ENCODE results near the gene CAMKK1.

The CAMKK1 gene

DNA sequence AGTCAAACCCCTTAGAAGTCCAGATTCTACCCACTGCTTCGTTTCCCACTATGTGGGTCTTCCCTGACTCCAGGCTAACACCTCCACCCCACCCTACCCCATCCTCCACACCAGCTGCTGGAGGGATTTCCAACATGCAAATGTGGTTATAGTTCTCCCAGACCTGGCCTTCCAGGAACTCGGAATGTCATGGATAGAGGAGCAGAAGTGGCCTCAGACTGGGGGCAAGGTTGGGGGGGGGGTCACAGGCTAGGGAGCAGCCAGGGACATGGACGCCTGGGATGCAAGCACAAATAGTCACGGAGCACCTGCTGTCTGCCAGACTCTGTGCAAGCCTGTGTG lies 2.0 kb downstream of the CAMKK1 start:
- Histone ChIP-seq H3K4me2 (no peak overlapping the region), H3K4me3 (IDR thresholded peaks at IDR 0.05; ENCODE audit: insufficient read depth, low read depth, low read length) (no peak overlapping the region), H3K9ac (no peak overlapping the region)

DNA sequence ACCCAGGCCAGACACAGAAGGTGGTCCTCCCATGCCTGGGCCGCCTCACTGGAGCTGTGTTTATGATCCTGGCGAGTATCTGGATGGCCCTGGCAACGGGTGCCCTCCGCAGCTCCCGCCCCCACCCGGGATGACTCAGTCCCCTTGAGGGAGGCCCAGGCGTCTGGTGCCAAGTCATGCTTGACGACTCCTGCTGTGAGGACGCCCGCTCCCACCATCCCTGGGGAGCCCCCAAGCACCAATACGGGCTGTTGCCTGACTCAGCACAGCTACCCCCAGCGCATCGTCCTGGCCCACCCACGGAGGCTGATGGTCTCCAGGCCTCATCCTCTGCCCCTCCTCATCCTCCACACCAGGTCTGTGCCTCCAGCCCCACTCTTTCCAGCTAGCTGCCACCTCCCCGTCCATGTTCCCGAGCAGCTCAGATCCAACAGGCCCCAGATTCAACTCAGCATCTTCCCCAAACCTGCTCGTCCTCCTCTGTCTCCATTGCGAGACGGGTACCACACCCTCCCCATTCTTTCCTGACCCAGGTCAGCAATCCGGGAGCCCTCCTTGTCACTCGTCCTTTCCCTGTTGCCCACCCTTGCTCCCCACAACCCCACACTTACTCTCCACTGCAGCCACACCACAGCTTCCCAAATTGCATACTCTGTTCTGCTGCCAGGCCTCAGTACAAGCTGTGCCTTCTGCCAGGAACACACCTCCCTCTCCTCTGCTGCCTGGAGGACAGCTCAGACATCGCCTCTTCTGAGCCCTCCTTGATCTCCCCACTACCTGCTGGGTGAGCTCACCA lies 2.6 kb downstream of the CAMKK1 start:
- Histone ChIP-seq H3K4me1 (ENCODE audit: low read depth, poor library complexity, severe bottlenecking) (peaks cover 4% of the 10 kb centered on the region), H3K27me3 (ENCODE audit: insufficient read depth, low read depth) (no peaks in the 10 kb centered on the region), H3K36me3 (ENCODE audit: insufficient read depth) (no peaks in the 10 kb centered on the region), H3K27ac (no peak overlapping the region), H3K4me2 (no peak overlapping the region), H3K4me3 (IDR thresholded peaks at IDR 0.05; ENCODE audit: insufficient read depth, low read depth, low read length) (no peak overlapping the region), H3K9ac (no peak overlapping the region), H2AFZ (ENCODE audit: low read depth) (no peak overlapping the region), H3K79me2 (ENCODE audit: insufficient read depth, low read depth) (no peaks in the 10 kb centered on the region), H4K20me1 (ENCODE audit: insufficient read depth) (no peaks in the 10 kb centered on the region)
- TF ChIP-seq, protein P1, sequence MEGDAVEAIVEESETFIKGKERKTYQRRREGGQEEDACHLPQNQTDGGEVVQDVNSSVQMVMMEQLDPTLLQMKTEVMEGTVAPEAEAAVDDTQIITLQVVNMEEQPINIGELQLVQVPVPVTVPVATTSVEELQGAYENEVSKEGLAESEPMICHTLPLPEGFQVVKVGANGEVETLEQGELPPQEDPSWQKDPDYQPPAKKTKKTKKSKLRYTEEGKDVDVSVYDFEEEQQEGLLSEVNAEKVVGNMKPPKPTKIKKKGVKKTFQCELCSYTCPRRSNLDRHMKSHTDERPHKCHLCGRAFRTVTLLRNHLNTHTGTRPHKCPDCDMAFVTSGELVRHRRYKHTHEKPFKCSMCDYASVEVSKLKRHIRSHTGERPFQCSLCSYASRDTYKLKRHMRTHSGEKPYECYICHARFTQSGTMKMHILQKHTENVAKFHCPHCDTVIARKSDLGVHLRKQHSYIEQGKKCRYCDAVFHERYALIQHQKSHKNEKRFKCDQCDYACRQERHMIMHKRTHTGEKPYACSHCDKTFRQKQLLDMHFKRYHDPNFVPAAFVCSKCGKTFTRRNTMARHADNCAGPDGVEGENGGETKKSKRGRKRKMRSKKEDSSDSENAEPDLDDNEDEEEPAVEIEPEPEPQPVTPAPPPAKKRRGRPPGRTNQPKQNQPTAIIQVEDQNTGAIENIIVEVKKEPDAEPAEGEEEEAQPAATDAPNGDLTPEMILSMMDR (conservative IDR thresholded peaks at IDR 0.05; ENCODE audit: low read depth, low read length): no peak

More for the DNA sequence above, 2.0 kb downstream of the CAMKK1 start:
- Histone ChIP-seq H3K27ac (no peak overlapping the region), H4K20me1 (ENCODE audit: insufficient read depth) (no peaks in the 10 kb centered on the region), H3K36me3 (ENCODE audit: insufficient read depth) (no peaks in the 10 kb centered on the region), H3K4me1 (ENCODE audit: low read depth, poor library complexity, severe bottlenecking) (peaks cover 4% of the 10 kb centered on the region), H3K79me2 (ENCODE audit: insufficient read depth, low read depth) (no peaks in the 10 kb centered on the region), H3K27me3 (ENCODE audit: insufficient read depth, low read depth) (no peaks in the 10 kb centered on the region), H2AFZ (ENCODE audit: low read depth) (no peak overlapping the region)
- TF ChIP-seq, protein P1 (conservative IDR thresholded peaks at IDR 0.05; ENCODE audit: low read depth, low read length): no peak

DNA sequence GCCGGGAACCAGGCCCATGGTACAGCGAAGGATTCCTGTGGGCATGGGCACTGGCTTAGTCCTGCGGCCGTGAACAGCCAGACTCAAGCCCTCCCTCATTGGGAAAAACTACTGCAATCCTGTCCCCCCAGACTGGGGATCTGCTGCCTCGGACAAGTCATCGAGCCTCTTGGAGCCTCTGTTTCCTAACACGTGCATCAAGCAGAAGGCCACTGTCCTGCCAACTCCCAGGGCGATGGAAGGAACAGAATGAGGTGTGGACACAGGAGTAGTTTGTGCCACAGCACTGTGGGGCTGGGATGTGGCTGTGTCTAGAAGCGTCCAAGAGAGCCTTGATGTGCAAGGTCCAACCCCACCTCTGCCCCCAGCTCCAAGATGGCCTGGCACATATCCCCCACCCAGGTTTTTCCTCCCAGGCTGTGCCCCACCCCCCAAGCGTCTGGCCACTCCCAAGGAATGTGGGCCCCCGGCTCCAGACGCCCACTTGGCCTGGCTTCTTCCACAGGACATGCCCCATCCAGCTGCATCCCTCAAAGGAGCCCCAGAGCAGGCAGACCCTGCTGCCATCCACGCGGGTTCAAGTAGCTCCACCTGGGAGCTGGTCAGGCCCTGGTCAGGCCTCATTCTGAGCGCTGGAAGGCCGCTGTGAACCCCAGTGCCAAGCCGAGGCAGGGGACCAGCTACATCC lies 3.4 kb downstream of the CAMKK1 start:
- Histone ChIP-seq H3K27me3 (ENCODE audit: insufficient read depth, low read depth) (no peaks in the 10 kb centered on the region), H3K4me3 (IDR thresholded peaks at IDR 0.05; ENCODE audit: insufficient read depth, low read depth, low read length) (no peak overlapping the region), H3K4me1 (ENCODE audit: low read depth, poor library complexity, severe bottlenecking) (peaks cover 4% of the 10 kb centered on the region), H3K9ac (no peak overlapping the region), H3K4me2 (no peak overlapping the region), H2AFZ (ENCODE audit: low read depth) (no peak overlapping the region), H3K79me2 (ENCODE audit: insufficient read depth, low read depth) (no peaks in the 10 kb centered on the region), H3K36me3 (ENCODE audit: insufficient read depth) (no peaks in the 10 kb centered on the region), H3K27ac (no peak overlapping the region), H4K20me1 (ENCODE audit: insufficient read depth) (no peaks in the 10 kb centered on the region)
- TF ChIP-seq, protein P1 (conservative IDR thresholded peaks at IDR 0.05; ENCODE audit: low read depth, low read length): no peak

DNA sequence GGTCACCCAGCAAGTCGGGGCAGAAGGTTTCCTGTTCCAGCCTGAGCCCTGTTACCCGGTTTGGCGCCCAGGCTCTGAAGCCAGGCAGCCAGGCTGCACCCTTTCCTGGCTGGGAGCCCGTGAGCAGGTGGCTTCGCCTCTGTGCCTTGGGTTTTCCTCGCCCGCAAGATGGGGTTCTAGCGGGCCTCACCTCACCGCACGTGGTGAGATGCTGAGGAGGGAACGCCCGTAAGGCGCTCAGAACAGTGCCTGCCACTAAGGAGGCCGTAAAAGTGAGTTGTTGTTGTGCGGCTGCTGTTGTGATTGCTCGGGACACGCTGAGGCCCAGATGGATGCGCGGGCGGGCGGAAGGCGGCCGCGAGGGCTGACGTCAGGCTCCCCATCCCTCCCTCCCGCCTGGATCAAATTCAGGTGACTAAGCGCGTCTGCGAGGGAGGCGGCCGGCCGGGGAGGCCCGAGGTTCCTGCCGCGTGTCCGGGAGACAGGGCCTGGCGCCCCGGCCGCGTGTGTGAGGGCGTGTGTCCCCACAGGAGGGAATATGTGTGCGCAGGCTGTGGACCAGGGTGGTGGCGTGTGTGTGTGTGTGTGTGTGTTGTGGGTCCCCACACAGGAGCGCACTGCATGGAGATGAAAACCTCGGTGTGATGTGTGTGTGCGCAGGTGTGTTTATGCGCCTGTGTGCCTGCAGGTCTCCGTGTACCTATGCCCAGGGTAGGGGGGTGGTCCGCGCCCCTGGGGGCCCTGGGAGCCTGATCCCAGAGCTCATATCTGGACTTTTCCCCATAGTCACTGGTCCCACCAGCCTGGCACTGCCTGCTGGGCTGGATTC lies 4.3 kb downstream of the CAMKK1 start:
- Histone ChIP-seq H3K9ac (no peak overlapping the region), H2AFZ (ENCODE audit: low read depth) (no peak overlapping the region), H3K79me2 (ENCODE audit: insufficient read depth, low read depth) (no peaks in the 10 kb centered on the region), H3K4me1 (ENCODE audit: low read depth, poor library complexity, severe bottlenecking) (peaks cover under 1% of the 10 kb centered on the region), H3K4me3 (IDR thresholded peaks at IDR 0.05; ENCODE audit: insufficient read depth, low read depth, low read length) (no peak overlapping the region), H3K27me3 (ENCODE audit: insufficient read depth, low read depth) (no peaks in the 10 kb centered on the region), H3K4me2 (no peak overlapping the region), H3K36me3 (ENCODE audit: insufficient read depth) (no peaks in the 10 kb centered on the region), H4K20me1 (ENCODE audit: insufficient read depth) (no peaks in the 10 kb centered on the region), H3K27ac (no peak overlapping the region)
- TF ChIP-seq, protein P1 (conservative IDR thresholded peaks at IDR 0.05; ENCODE audit: low read depth, low read length): no peak

All from KMS-11 (cell line).